ENCODE measurements around the gene C16orf92. TPM values are rescaled to one million over a fixed set of nuclear protein-coding genes. Genes with fewer than 3 reads are reported as not detected.

C16orf92 gene
- total RNA-seq, 1 donor from 2014 or later = not detected

- H3K36me3 Mint-ChIP-seq = no peaks in the 10 kb centered on the region
- DNase-seq (ENCODE audit: low spot score) = no peak
- peaks cover 15% of the 10 kb centered on the region for H3K27me3 Mint-ChIP-seq (ENCODE audit: insufficient read depth, low read depth)
- H3K9me3 Mint-ChIP-seq = no peaks in the 10 kb centered on the region
- no peak overlapping the region for H3K4me3 ChIP-seq
- no peak overlapping the region for H2AFZ ChIP-seq (replicated peaks)
- peaks cover 9% of the 10 kb centered on the region for H3K4me1 ChIP-seq
- H3K4me1 Mint-ChIP-seq = peaks cover 26% of the 10 kb centered on the region
- H3K4me2 ChIP-seq = no peak overlapping the region
- H3K27me3 ChIP-seq = peaks cover 8% of the 10 kb centered on the region
- no peak overlapping the region for H3K9ac ChIP-seq
- H3K9me3 ChIP-seq (ENCODE audit: low read depth) = no peaks in the 10 kb centered on the region
- peaks cover 35% of the 10 kb centered on the region for H4K20me1 ChIP-seq (ENCODE audit: low read depth)
- no peaks in the 10 kb centered on the region for H3K36me3 ChIP-seq
- H3K4me3 Mint-ChIP-seq = no peak overlapping the region
- no peaks in the 10 kb centered on the region for H3K79me2 ChIP-seq (ENCODE audit: low read depth)
- no peak overlapping the region for H3K27ac Mint-ChIP-seq
- H3K27ac ChIP-seq = no peak overlapping the region
- H3F3A ChIP-seq (ENCODE audit: low read depth) = peaks cover 10% of the 10 kb centered on the region
- TF ChIP-seq EZH2phosphoT487 (IDR thresholded peaks at IDR 0.05) (no peak), EZH2 (IDR thresholded peaks at IDR 0.05) (no peak), CTCF (IDR thresholded peaks at IDR 0.05) (no peak)
Observed at GRCh38 chr16:30025156-30025555, 2.2 kb downstream of the C16orf92 start.

GRCh38 chr16:30025574-30025973 lies 2.6 kb downstream of the C16orf92 start:
- Mint-ChIP-seq H3K27me3 (ENCODE audit: insufficient read depth, low read depth) (peaks cover 13% of the 10 kb centered on the region), H3K4me3 (no peak overlapping the region)

GRCh38 chr16:30026449-30026848 lies 3.5 kb downstream of the C16orf92 start:
- peaks cover 14% of the 10 kb centered on the region for H3F3A ChIP-seq (ENCODE audit: low read depth)
- H3K9ac ChIP-seq = no peak overlapping the region
- Mint-ChIP-seq H3K4me3 (no peak overlapping the region), H3K27me3 (ENCODE audit: insufficient read depth, low read depth) (peaks cover 9% of the 10 kb centered on the region), H3K9me3 (no peaks in the 10 kb centered on the region), H3K4me1 (peaks cover 27% of the 10 kb centered on the region), H3K36me3 (no peaks in the 10 kb centered on the region), H3K27ac (no peak overlapping the region)
- peaks cover 14% of the 10 kb centered on the region for H3K4me1 ChIP-seq
- peaks cover 37% of the 10 kb centered on the region for H4K20me1 ChIP-seq (ENCODE audit: low read depth)
- H3K9me3 ChIP-seq (ENCODE audit: low read depth) = no peaks in the 10 kb centered on the region
- TF ChIP-seq CTCF (IDR thresholded peaks at IDR 0.05) (no peak), EZH2 (IDR thresholded peaks at IDR 0.05) (no peak), EZH2phosphoT487 (IDR thresholded peaks at IDR 0.05) (no peak)
- no peak overlapping the region for H2AFZ ChIP-seq (replicated peaks)
- no peaks in the 10 kb centered on the region for H3K36me3 ChIP-seq
- H3K27ac ChIP-seq = no peak overlapping the region
- no peaks in the 10 kb centered on the region for H3K27me3 ChIP-seq
- DNase-seq (ENCODE audit: low spot score) = no peak
- no peak overlapping the region for H3K4me2 ChIP-seq
- no peaks in the 10 kb centered on the region for H3K79me2 ChIP-seq (ENCODE audit: low read depth)
- no peak overlapping the region for H3K4me3 ChIP-seq

More at GRCh38 chr16:30025574-30025973, 2.6 kb downstream of the C16orf92 start:
- TF ChIP-seq EZH2phosphoT487 (IDR thresholded peaks at IDR 0.05) (no peak), CTCF (IDR thresholded peaks at IDR 0.05) (no peak), EZH2 (IDR thresholded peaks at IDR 0.05) (no peak)
- no peak for DNase-seq (ENCODE audit: low spot score)
- H3F3A ChIP-seq (ENCODE audit: low read depth) = peaks cover 10% of the 10 kb centered on the region
- H2AFZ ChIP-seq (replicated peaks) = no peak overlapping the region
- H3K4me1 ChIP-seq = peaks cover 9% of the 10 kb centered on the region
- peaks cover 28% of the 10 kb centered on the region for H3K4me1 Mint-ChIP-seq
- H4K20me1 ChIP-seq (ENCODE audit: low read depth) = peaks cover 37% of the 10 kb centered on the region
- H3K4me3 ChIP-seq = no peak overlapping the region
- H3K27ac ChIP-seq = no peak overlapping the region
- peaks cover 5% of the 10 kb centered on the region for H3K27me3 ChIP-seq
- no peak overlapping the region for H3K9ac ChIP-seq
- no peak overlapping the region for H3K4me2 ChIP-seq
- no peaks in the 10 kb centered on the region for H3K9me3 ChIP-seq (ENCODE audit: low read depth)
- H3K79me2 ChIP-seq (ENCODE audit: low read depth) = no peaks in the 10 kb centered on the region
- no peak overlapping the region for H3K27ac Mint-ChIP-seq
- H3K36me3 ChIP-seq = no peaks in the 10 kb centered on the region
- no peaks in the 10 kb centered on the region for H3K9me3 Mint-ChIP-seq
- H3K36me3 Mint-ChIP-seq = no peaks in the 10 kb centered on the region

Data from neural progenitor cell (in vitro differentiated cells).